HG03175 (cell line): Measurements from ENCODE around the gene SMTNL1.

Source experiments
- ATAC-seq: cut with Tn5 transposase; IDR thresholded peaks from one replicate; pipeline ENCODE4 v1.9.1; 2021; ENCODE audit warnings: mild to moderate bottlenecking, moderate library complexity; ENCODE audit not compliant: unreplicated experiment

The SMTNL1 gene

GRCh38 chr11:57586711-57587245 is 49.4 kb downstream of the SMTNL1 start:
- no peak for ATAC-seq

DNA sequence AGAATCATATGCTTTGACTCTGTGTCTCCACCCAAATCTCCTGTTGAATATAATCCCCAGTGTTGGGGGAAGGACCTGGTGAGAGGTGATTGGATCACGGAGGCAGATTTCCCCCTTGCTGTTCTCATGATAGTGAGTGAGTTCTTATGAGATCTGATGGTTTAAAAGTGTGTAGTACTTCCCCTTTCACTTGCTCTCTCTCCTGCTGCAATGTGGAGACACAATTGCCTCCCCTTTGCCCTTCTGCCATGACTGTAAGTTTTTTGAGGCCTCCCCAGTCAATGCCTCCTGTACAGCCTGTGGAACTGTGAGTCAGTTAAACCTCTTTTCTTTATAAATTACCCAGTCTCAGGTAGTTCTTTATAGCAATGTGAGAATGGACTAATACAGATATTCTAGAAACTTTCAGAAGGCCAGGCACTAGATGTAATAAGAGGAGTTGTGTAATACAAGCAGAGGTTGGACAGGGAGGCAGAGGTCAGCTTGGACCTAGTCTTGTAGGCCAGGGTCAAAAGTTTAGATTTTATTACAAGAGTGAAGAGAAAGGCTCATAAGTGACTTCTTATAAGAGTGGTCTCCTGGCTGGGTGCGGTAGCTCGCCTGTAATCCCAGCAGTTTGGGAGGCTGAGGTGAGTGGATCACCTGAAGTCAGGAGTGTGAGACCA is 50.8 kb downstream of the SMTNL1 start:
- ATAC-seq = no peak

- ATAC-seq = no peak
Measured at GRCh38 chr11:57596266-57596885, 59.0 kb downstream of the SMTNL1 start.

- ATAC-seq = no peak
Measured at GRCh38 chr11:57597461-57597915, 60.1 kb downstream of the SMTNL1 start, which contains the start of gene SERPING1. Gene SERPING1, plus strand, starts transcription at chr11:57597685. Its CDS starts 586 bp downstream, at chr11:57598271.

DNA sequence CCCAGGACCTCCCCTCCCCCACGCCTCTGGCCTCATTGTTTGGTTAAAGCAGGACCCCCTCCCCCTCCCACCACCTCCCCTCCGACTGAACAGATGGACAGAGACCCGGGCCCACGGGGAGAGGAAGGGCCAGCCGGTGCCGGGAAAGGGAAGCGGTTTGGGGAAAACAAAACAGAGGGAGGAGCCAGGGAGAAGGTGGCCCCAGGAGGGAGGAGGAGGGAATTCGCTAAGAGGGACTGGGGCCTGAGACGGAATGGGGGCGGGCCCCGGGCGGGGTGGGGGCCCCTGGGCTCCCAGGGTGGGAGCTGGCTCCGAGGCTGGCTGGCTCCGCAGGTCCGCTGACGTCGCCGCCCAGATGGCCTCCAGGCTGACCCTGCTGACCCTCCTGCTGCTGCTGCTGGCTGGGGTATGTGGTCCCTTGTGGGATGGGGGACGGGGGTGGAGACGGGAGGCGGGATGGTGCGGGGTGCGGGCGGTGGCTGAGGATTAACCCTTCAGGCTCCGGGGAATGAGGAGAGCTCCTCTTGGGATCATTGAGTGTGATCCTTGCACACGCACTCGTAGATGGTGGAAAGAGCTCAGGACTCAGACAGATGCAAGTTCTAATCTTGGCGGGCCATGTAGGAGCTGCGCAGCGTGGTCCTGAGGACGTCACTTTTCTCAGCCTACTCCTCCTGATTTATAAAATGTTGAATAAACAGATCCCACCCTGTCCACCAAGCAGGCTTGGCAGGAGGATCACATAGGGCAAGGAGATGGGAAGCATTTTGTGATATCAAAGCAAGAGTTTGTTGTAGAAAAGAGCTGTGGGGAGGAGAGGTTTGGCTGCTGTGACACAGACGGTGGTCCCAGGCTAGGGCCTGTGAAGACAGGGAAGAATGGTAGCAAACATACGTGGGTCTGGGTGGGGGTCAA is 60.8 kb downstream of the SMTNL1 start:
- ATAC-seq = no peak

DNA sequence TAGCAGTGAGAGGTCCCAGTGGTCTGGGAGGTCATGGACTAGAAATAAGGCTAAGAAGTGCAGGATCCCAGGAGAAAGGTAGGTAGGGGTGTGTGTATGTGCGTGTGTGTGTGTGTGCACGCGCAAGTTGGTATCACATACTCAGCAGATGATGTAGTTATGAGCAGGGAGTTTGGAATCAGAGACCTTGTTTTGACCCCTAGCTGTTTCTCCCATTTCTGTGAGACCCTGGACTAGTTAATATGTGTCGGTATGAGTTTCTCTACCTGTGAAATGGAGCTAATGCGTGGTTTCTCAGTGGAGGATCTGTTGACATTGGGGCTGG is 61.4 kb downstream of the SMTNL1 start:
- ATAC-seq = no peak

DNA sequence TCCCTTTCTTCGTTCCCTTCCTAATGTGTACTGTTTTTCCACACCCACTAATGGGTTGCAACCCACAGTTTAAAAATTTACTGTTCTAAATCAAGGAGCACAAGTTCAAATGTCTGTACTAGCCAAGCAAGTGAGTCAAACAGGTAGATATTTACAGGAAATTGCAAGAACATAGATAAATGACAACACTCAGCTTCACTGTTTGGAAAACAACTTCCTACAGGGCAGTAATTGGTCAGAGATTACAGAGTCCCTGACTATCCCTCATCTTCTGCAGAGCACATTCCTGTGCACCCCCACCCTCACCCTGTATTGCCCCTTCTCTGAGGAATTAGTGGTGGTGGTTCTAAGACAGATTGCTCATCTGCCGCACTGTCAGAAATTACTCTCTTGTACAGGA is 62.0 kb downstream of the SMTNL1 start:
- ATAC-seq = no peak
